ENCODE measurements around the gene ADGRV1.

The ADGRV1 gene

DNA sequence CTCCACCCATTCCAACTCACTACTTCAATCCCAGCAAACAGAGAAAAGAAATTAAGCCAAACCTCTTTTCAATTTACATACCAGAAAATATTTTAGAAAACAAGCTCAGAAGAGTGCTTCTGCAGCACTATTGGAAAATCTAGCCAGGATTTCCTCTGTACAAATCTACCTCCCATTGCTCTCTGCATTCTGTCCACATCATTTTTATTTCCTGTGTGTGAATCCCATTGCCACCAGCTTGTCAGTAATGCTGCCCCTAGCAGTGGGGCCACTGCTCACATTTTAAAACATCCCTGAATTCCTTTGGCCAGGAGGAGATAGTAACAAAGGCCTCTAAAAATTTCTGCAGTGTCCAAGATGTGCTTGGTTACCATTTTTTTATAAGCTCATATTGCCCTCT, 592.0 kb downstream of the ADGRV1 start:
- no peak for DNase-seq

DNA sequence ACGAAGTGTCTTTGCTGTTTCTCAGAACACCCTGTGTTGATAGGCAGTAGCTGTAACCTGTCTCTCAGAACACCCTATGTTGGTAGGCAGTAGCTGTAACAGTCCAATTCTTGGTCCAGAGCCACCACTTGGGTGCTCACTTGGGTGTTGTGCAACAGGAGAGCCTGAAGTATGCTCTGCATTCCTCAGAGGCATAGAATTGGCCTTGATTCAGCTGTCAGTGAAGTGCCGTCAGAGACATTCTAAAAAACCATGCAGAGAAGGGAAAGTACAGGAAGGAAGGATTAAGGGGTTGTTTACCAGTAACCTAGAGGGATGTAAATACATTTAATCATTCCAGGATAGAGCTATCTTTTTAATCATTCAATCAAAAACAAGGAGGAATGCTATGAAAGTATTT, 593.4 kb downstream of the ADGRV1 start:
- DNase-seq = no peak

DNA sequence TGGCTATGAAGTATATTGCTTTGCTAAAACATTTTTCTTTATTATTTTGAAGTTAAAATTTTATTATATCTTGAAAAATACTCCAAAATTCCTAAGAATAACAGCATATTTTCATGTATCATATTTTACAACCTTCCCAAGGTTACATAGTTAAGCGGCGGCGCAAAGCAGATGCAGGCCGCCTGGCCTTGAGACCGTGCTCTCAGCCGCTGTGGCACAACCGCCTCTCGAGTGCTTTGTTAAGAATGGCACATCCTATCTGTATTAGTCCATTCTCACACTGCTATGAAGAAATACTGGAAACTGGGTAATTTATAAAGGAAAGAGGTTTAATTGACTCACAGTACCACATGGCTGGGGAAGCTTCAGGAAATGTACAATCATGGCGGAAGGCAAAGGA, 595.7 kb downstream of the ADGRV1 start:
- DNase-seq = no peak

DNA sequence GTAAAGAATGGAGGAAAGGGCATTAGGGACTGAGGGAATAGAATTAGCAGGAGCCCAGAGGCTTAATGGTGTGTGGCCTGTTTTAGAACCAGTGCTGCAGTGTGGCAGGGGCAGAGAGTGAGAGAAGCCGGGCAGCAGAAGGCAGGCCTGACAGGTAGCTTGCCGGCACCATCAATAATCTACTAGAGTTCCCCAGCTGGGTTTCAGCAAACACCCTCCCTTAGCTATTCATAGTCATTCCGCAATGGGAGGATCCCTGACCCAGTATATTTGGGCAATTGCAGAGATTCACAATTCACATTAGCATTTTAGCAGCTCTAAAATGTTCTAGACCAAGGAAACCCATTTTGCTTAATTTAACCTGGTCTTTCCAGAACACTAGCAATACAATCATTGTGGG, 596.7 kb downstream of the ADGRV1 start:
- DNase-seq = peak in 1 of 2 experiments; percentile 3

DNA sequence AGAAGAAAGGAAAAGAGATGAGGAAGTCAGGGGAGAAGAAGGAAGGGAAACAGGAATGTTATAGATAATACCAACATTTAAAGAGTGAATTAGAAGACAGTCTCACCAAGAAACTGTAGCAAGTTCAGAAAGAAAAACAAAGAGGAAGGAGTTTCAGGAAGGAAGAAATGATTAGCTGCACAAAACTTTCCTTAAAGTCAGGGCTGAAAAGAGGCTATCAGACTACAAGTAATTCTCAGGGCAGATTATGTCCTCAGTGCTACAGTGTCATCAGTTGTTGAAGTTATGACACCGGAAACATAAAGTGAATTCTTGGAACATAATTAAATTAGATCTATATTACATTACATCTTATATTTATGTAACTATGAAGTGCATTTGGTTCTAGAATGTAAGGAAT, 597.6 kb downstream of the ADGRV1 start:
- no peak for DNase-seq

DNA sequence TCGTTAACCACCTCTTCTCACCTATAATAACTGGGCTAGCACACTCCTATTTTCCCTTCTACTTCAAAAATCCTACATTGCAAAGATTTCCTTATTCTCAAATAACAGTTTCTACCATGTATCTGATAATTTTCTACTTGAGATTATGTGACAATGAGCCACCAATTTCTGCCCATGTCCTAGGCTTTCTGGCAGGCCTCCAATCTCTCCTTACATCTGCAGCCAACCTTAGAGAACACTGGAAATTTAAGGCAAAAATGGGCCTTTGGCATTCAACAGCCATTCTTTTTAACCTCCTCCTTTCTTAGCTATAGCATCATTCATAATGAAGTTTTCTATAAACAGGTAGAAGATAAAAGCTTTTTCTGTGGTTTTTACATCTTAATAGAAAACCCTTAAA, 599.4 kb downstream of the ADGRV1 start:
- no peak for DNase-seq

DNA sequence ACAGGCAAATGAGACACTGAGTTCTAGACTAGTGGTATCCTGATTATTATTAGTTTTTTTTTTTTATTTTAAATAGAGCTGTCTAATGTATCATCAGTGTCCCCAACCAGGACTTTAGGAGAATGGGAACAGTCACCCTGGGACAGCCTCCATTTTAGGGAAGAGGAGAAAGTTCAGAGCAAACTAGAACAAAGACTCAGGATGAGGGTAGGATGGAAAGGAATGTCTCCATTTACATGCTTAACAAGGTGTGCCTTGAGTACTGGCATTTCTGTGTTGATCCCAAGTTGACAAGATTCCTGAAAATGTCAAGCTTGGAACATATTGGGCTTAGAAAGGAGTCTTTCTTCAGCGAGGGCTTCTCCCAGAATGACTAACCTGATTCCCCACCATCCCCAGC, 601.0 kb downstream of the ADGRV1 start:
- DNase-seq = no peak

DNA sequence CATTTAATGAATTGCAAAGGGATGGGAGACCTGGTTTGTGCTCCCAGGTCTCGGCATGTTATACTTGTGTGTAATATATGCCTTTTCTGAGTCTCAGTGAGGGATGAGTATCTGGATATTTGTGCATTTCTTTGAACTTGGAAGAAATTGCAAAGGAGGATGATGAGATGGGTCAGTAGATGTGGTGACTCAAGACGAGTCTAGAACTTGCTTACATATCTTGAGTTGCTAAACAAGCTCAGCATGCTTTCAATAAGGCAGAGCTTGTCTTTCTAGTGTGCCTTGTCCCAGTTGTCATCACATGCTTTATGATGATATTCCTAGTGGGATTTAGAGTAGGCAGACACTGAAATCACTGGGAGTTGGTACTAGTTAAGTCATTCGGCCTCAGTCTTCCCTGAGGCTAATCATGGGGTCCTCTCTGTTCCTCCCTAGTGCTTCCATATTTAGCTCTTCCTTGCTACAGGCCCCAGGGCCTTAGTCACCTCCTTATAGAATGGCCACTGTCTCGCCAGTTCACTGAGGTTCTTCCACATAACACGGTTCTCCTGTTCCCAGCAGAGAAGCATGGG, 602.2 kb downstream of the ADGRV1 start:
- no peak for DNase-seq

DNA sequence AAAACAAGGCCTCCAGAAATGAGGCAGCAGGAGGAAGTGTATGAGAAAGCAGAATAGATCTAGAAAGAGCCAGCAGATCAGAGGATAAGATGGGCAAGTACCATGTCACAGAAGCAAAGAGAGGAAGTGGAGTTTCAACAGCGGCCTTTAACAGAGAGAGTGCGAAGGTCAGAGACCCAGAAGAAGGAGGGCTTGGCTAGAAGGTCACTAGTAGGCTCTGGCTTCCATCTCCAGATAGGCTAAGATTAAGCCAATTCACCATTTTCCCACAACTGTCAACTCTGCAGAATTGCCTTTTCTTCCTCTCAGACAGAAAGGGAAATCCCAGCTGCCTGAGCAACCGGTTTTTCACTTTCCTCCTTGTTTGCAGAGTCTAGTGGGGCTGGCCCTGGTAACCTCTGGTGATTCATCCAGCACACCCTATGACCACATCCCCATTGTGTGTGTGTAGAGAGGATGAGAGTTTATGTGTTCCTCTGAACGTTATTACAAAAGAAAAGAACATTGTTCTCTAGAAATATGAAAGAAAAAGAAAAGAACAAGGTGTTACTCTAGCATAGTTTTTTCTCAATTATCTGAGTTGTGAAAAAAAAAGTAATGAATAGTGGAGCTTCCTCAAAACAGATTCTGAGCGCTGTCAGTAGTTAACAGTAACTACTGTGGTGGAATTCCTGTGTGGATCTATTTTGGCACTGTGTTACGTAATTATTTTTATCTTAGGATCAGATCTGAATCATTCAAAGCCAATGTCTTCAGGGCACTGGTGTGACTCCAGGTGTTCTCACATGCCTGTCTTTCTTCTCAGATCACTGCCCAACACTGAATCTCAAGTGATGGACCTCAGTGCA, 604.2 kb downstream of the ADGRV1 start:
- no peak for DNase-seq

DNA sequence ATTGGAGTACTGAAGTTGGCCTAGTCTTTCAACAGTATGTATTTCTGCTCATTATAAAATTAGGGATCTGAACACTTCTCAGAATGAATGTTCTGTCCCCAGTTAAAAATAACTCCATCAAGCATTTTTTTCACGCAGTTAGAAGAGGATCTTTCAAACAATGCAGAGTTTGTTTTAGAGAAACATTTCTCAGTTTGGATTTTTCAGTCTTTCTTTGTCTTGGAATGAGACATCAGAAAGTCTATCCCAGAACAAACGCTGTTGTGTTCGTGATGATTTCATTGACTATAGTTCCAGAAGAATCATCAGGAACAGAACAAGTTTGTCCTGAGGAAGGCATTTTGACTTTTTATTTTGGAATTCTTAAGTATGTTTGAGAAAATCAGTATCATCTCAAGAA, 605.8 kb downstream of the ADGRV1 start:
- DNase-seq = no peak

DNA sequence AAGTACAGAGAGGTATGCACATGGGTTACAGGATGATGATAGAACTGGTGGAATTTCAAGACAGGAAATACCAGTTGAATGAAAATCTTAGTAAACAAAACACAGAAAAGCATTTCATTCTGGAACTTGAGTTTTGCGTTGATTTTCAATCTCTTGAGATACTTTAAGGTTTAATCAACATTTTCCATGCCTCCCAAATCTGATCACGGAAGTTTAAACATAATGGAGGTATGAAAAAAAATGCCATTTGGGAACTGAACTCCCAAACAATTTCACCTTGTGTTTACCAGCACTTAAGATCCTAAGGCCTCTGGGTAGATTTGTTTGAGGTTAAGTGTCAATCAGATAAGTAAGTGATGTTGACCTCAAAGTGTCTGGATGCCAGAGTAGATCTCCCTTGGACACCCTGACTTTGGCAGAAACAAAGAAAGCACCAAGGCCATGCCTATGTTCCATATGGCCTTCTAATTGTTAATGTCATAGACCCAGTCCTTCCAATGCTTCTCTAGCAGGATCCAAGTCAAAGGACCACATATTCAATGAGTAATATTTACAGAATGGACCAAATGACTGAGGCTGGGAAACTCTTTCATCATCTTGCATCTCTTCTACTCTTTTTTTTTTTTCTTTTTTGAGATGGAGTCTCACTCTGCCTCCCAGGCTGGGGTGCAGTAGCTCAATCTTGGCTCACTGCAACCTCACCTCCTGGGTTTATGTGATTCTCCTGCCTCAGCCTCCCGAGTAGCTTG, 607.6 kb downstream of the ADGRV1 start:
- DNase-seq = no peak

DNA sequence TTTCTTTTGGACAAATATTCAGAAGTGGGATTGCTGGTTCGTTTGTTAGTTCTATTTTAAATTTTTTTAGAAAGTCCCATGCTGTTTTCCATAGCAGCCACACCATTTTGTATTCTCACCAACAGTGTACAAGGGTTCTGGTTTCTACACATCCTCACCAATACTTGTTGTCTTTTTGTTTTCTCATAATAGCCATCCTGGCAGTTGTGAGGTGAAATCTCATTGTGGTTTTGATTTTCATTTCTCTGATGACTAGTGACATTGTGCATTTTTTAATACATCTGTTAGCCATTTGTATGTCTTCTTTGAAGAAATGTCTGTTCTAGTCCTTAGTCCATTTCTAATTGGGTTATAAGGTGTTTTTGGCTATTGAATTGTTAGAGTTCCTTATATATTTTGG, 610.3 kb downstream of the ADGRV1 start:
- DNase-seq = no peak

DNA sequence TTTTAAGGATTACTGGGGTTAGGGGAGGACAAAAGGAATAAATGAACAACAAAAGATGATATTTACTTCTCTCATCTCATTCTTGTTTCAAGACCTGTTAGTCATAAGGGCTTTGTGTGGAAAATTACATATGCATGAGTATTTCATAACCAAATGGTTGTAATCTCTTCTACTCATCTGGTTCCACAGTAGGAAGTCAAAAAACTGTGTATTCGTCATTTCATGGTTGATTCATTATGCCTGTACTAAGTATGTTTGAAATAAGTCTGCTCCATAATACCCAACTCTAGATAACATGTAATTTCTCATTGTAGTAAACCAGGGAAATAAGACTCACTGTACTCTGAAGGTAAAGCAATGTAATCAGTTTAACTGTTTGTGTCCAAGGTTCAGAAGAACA, 611.7 kb downstream of the ADGRV1 start:
- DNase-seq = no peak

DNA sequence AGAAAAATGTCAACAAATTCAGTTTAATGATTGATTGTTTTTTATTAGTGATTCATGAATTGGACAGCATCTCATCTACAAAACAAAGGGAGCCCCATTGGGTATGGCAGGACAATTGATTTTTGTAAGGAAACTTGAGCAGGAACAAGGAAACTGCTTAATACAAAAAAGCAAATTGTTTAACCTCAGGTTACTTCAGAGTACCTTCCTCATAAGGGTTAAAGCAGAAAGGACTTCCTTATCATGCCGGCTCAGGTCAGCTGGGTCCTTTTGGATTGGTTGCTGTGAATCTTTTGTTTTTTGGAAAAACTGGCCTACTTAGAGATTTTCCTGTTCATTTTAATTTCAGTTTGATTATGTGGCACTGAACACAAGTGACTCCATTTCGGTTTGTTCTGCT, 612.7 kb downstream of the ADGRV1 start:
- DNase-seq = no peak

DNA sequence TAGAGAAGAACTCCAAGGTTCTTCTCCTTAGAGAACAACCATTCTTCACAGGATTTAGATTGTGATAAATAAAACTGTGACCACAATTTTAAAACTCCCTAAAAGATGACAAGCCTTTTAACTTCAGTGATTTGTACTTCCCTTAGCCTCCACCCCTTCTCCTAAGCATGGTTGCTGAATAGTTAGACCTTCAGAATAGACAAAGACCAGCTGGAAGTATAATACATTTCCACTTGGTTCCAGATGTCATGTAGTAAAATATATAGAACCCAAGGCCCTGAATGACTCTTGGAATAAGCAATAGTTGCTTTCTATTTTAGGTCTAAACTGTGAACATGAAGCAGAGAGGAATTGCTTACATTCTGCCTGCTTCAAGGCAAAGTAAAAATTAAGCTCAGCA, 615.8 kb downstream of the ADGRV1 start:
- DNase-seq = no peak

DNA sequence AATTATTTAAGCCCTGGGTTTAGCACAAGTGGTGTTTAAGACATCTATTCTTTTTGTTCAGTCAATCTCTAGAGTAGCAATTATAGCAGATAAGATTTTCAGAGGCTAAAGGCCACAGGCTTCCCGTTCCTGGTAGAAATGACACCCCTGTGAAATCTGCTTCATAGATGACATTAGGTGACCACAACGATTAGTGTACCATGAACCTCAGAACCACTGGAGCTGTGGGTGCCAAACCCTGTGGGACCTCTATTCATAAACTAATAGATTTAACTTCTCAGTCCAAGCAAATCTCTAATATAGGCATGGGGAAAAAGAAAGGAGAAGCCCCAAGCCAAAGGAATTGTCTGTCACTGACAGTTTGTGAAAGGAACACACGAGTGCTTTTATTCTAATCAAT, 617.1 kb downstream of the ADGRV1 start:
- no peak for DNase-seq

DNA sequence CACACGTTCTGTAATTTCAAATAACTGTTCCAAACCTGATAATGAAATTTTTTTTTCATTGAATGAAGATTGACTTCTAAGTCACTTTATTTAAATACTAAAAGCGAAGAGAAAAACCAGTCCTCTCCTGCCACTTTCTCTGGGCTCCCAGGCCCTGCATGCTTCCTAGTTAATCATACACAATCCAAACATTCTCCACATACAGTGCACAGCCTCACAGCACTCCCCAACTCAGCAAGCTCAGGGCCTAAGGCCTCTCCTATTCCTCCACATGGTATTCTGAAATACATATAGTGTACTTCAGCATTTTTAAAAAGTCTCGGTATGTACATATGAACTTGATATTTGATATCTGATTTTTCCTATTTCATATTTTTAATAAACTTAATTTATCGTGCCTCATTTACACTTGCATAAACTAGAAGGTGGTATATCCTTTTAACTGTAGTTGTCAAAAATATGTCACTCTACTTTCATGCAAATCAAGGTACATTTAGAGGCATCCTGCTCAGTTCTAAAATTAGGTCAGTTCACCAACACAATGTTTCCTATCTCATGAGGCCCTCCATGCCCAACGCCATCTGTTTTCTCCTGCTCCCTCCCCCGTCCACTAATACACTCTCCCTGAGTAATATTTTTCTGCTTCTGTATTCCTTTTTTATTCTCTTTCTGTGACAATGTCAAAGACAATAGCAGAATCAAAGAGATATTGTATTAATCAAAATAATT, 617.9 kb downstream of the ADGRV1 start:
- DNase-seq = no peak

DNA sequence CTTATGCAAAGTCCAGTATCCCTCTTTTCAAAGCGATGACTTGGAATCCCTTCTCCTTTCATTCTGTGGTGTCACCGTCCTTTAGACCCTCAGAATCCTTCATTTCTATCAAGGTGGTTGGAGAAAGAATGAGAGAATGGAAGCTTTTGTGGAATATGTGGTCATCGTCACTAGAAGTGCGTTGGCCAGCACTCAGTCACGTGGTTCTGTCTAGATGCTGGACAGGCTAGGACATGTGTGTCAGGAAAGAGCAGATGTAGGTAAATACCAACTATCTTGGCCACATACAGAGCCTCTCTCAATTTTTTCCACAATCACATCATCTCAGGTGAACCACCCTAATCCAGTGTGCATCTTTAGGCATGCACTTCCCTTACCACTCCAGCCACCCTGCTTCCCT, 618.5 kb downstream of the ADGRV1 start:
- DNase-seq = no peak

DNA sequence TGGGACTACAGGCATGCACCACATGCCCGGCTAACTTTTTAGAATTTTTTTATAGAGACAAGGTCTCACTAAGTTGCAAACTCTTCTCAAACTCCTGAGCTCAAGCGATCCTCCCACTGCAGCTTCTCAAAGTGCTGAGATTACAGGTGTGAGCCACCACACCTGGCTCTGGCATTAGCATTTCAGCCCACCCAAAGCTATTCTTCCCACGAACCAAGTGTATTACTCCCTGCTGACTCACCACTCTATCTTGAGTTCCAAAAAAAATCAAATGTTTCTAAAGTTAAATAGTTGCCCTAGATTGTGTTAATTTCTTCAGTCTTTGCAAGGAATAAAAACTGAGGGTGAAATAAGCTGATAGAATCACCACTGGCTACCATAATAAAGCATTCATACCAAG, 619.0 kb downstream of the ADGRV1 start:
- DNase-seq = no peak

DNA sequence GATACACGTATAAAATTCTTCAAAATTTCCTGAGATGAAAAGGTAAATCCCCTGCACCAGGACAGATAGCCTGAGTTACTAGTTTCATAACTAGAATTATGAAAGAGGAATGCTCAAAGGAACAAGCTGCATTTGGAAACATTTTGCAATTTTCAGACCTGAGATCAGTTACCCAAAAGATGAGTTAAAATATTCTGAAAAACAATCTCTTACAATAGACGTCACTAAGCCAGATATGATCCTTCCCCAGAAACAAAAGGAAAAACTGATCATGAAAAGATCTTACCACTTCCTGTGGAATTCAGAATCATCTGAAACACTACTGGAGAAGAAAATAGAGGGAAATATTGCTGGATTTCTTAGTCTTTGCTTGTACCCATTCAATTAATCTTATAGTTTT, 619.9 kb downstream of the ADGRV1 start:
- DNase-seq = no peak

DNA sequence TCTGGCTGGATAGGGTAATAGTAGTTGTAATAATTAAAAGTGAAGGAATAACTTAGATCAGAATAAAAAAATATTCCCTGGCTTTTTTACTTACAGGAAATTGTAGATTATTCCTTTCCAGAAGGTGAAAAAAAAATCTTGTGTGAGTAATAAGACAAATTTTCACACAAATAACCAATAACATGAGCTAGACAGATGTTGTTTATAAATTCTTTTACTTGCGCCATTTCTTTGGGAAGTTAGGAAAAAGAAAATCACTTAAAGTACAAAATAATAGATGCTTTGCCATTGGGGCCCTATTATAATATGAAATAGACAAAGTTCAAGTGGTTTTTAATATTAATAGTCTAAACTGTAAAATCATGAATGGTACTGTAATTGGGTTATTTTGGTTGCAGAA, 620.4 kb downstream of the ADGRV1 start:
- no peak for DNase-seq

DNA sequence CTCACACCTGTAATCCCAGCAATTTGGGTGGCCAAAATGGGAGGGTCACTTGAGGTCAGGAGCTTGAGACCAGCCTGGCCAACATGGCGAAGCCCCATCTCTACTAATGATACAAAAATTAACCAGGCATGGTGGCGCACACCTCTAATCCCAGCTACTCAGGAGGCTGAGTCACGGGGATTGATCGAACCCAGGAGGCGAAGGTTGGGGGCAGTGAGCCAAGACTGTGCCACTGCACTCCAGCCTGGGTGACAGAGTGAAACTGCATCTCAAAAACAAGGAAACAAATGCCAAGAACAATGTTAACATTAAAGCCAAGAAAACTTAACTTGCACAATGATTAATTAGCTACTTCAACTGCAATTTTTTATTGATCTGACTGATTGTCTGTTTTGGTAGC, 621.9 kb downstream of the ADGRV1 start:
- DNase-seq = no peak

DNA sequence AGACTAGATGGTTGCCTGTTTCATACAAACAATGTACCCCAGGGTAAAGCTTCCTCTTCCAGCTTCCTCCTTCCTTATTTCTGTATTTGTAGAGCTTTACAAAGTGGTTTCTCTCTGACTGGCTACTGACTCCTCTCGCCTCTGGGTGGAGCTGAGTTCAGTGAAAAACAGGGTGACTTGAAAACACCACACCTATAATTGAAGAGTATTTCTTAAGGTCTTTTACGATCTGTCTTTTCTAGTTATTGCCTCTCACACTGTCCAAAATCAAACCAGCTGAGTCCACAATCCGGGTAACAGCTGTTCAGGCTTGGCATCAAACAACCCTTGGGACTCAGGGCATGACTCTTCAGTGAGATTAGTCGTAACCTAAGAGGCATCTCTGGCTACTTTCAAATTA, 624.2 kb downstream of the ADGRV1 start:
- DNase-seq = no peak

DNA sequence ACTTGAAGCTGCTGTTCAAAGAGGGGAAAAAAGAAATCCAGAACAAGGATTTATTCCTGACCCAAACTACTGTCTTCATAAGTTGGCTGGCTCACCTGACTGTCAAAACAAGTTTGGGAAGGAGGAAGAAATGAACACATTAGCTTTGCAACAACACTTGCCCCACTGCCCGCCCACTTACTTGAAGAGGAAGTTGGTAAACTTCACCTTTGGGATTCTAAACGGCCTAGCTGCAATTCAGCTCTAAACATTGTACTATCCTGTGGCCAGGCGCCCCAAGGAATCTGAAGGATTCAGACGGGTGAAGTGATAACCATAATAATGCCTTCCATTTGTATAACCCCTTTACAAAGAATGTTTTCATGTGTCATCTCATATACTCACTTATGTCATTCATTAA, 625.1 kb downstream of the ADGRV1 start:
- no peak for DNase-seq
